IPS-20b (cell line): ENCODE measurements around the gene PRND.

Source experiments
- H3K27ac ChIP-seq: one replicate; pipeline ENCODE4 v1.5.1; 2013; ENCODE audit warnings: low read length
- H3K27me3 ChIP-seq: 2 replicates; pipeline ENCODE4 v1.6.1; 2013; ENCODE audit warnings: mild to moderate bottlenecking, low read length, inconsistent platforms; ENCODE audit not compliant: insufficient read depth
- H3K36me3 ChIP-seq: 2 replicates; pipeline ENCODE4 v1.6.1; 2013; ENCODE audit warnings: low read depth, mild to moderate bottlenecking, inconsistent platforms, low read length, moderate library complexity; ENCODE audit not compliant: insufficient read depth
- H3K4me1 ChIP-seq: 2 replicates; pipeline ENCODE4 v1.6.1; 2013; ENCODE audit warnings: mild to moderate bottlenecking, control low read depth, inconsistent platforms, low read length, moderate library complexity; ENCODE audit not compliant: insufficient read depth
- H3K4me3 ChIP-seq: 2 replicates; pipeline ENCODE4 v1.5.1; 2013; ENCODE audit warnings: mild to moderate bottlenecking, low read length, inconsistent platforms
- H3K9ac ChIP-seq: 2 replicates; pipeline ENCODE4 v1.6.1; 2013; ENCODE audit warnings: low read depth, mild to moderate bottlenecking, inconsistent platforms, low read length, moderate library complexity
- H3K9me3 ChIP-seq: 2 replicates; pipeline ENCODE4 v1.6.1; 2013; ENCODE audit warnings: mild to moderate bottlenecking, low read depth, low read length, inconsistent platforms; ENCODE audit not compliant: insufficient read depth

PRND gene, protein sequence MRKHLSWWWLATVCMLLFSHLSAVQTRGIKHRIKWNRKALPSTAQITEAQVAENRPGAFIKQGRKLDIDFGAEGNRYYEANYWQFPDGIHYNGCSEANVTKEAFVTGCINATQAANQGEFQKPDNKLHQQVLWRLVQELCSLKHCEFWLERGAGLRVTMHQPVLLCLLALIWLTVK

DNA sequence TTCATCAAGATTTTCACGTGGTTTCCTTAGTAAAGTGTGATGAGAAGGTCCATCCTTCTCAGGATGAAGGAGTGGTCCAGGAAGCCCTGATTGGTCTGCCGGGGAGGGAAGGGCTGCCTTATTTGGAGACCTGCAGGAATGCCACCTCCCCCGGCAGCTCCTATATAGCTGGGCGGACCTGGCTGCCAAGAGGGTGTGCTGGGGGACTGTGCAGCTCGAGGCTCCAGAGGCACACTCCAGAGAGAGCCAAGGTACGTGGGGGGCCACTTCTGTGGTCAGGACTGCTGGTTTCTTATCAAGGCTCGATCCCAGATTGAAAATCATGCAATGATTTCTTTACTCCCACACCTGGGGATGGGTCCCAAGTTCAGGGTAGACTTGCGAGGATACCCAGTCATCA is at the start of gene PRND:
Gene PRND (plus strand): TSS at position 191 of the 400 bp plus-strand sequence. CDS start 2,643 bp downstream, outside the sequence.
- no peaks in the 10 kb centered on the region for H3K9me3 ChIP-seq
- H3K36me3 ChIP-seq = no peaks in the 10 kb centered on the region
- no peak within 1 kb of the TSS for H3K27ac ChIP-seq
- peaks cover 14% of the 10 kb centered on the region; the same call in 1 of the 2 replicates for H3K4me1 ChIP-seq
- H3K27me3 ChIP-seq = no peaks in the 10 kb centered on the region
- H3K4me3 ChIP-seq = peak within 1 kb of the TSS; percentile 55
- H3K9ac ChIP-seq = no peak within 1 kb of the TSS; the same call in 1 of the 2 replicates

DNA sequence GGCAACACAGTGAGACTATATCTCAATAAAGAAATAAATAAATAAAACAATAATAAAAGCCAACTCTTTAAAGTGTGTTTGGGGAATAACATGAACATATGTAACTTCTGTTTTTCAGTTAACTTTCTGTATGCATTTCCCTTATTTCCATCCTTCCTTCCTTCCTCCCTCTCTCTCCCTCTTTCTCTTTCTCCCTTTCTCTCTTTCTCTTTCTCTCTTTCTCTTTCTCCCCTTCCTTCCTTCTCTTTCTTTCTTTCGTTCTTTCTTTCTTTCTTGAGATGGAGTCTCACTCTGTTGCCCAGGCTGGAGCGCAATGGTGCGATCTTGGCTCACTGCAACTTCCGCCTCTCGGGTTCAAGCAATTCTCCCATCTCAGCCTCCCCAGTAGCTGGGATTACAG is 48.8 kb upstream of the PRND start:
- Histone ChIP-seq H3K27ac (no peak overlapping the region), H3K9me3 (no peaks in the 10 kb centered on the region), H3K4me3 (no peak overlapping the region), H3K9ac (no peak overlapping the region), H3K27me3 (no peaks in the 10 kb centered on the region), H3K36me3 (no peaks in the 10 kb centered on the region), H3K4me1 (no peaks in the 10 kb centered on the region; the same call in 1 of the 2 replicates)

DNA sequence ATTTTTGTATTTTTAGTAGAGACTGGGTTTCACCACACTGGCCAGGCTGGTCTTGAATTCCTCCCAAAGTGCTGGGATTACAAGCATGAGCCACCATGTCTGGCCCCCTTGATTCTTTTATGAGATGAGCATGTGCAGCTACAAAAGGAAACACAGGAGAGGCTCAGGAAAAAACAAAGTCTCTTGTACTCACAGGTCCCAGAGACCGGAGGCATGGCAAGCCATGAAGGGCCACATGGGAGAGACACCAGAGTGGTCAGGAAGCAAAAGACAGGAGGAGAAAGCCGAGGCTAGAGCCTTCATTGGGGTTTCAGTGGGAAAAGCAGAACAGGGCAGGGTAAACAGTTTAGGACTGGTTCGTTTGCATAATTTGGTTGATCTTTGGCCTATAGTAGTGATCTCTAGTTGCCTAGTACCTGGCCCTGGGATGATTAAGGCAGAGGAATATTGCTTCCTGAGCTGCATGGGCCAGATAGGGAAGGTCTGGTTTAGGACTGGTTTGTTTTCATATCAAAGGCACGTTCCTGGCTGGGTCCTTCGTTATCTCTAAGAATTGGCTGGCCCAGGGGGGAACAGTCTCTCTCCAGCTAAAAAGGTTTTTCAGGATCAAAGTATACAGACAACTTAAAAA is 48.2 kb upstream of the PRND start:
- H3K27ac ChIP-seq = no peak overlapping the region
- H3K36me3 ChIP-seq = no peaks in the 10 kb centered on the region
- H3K27me3 ChIP-seq = no peaks in the 10 kb centered on the region
- H3K4me1 ChIP-seq = no peaks in the 10 kb centered on the region; the same call in 1 of the 2 replicates
- no peak overlapping the region for H3K9ac ChIP-seq
- no peak overlapping the region for H3K4me3 ChIP-seq
- no peaks in the 10 kb centered on the region for H3K9me3 ChIP-seq

DNA sequence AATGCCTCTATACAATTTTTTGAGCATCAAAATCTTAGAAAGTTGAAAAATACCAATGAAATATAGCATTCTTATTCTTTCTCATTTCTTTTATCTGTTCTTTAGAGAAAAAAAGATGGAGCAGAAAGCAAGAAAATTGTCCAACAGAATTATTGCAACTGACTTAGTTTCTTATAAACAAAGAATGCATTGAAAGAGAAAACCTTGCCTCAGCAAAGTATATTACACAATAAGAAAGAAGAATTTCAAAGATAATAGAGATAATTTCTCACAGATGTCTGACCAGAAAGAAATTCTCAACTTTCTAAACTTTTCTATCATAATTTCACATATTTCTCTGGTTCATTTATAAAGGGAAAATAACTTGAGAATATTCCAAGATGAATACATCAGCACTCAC is 47.0 kb upstream of the PRND start:
- H3K27me3 ChIP-seq = no peaks in the 10 kb centered on the region
- no peak overlapping the region for H3K27ac ChIP-seq
- H3K4me3 ChIP-seq = no peak overlapping the region
- no peaks in the 10 kb centered on the region; the same call in 1 of the 2 replicates for H3K4me1 ChIP-seq
- no peaks in the 10 kb centered on the region for H3K36me3 ChIP-seq
- no peaks in the 10 kb centered on the region for H3K9me3 ChIP-seq
- H3K9ac ChIP-seq = no peak overlapping the region

DNA sequence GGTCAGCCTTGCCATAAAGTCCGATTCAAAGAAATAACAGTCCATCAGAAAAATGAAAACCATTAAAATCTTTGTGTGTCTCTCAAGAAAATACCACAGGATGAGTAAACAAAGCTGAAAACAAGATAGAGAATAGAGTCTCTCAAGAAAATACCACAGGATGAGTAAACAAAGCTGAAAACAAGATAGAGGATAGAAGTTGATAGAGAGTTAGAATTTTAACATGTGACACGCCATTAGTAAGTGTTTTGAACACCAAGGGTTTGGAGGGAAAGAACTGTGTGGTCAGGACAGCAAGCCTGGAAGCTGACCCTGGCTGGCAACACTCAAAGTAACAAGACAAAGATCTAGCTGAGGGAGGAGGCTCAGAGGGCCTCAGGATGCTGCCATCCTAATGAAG is 43.9 kb upstream of the PRND start:
- Histone ChIP-seq H3K4me3 (no peak overlapping the region), H3K9ac (no peak overlapping the region), H3K27me3 (no peaks in the 10 kb centered on the region), H3K36me3 (no peaks in the 10 kb centered on the region), H3K27ac (no peak overlapping the region), H3K4me1 (peaks cover 8% of the 10 kb centered on the region; the same call in 1 of the 2 replicates), H3K9me3 (no peaks in the 10 kb centered on the region)

DNA sequence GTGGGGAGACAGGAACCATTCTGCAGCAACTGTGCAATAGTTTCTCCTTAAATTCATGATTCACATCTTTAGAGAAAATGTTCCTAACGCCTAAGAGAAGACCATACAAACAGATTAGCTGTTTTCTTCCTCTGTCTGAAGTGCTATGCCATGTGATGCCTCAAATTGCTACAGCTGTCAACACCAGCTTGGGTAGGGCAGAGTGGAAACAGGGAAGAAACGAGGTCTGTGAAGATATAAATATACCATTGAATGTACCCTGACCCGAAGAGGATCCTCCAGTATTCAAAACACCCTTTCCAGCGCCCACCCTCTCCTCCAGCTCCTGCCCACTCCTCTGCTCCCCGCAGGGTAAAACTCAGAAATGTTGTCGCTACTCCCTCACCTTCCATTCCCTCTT is 40.3 kb upstream of the PRND start:
- no peaks in the 10 kb centered on the region for H3K9me3 ChIP-seq
- no peak overlapping the region for H3K27ac ChIP-seq
- no peaks in the 10 kb centered on the region for H3K36me3 ChIP-seq
- H3K27me3 ChIP-seq = peaks cover 16% of the 10 kb centered on the region
- no peak overlapping the region for H3K4me3 ChIP-seq
- H3K9ac ChIP-seq = no peak overlapping the region
- H3K4me1 ChIP-seq = peaks cover 8% of the 10 kb centered on the region; the same call in 1 of the 2 replicates

DNA sequence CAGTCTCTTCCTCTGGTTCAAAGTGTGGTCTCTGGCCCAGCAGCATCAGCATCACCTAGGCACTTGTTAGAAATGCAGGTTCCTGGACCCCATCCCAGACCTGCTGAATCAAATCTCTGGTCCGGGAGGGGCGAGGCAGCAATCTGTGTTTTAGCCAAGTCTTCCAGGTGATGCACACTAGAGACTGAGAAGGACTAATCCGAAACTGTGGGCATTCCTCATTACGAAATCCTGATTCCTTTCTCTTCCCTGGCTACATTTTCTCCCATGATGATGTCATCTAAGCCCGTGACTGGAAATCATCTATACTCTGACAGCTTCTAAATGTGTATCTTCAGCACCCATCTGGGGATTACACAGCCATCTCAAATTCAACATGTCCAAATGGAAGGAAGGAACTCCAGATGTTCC is 39.7 kb upstream of the PRND start:
- Histone ChIP-seq H3K27ac (no peak overlapping the region), H3K9me3 (no peaks in the 10 kb centered on the region), H3K4me1 (peaks cover 8% of the 10 kb centered on the region; the same call in 1 of the 2 replicates), H3K27me3 (peaks cover 16% of the 10 kb centered on the region), H3K36me3 (no peaks in the 10 kb centered on the region), H3K4me3 (no peak overlapping the region), H3K9ac (no peak overlapping the region)

DNA sequence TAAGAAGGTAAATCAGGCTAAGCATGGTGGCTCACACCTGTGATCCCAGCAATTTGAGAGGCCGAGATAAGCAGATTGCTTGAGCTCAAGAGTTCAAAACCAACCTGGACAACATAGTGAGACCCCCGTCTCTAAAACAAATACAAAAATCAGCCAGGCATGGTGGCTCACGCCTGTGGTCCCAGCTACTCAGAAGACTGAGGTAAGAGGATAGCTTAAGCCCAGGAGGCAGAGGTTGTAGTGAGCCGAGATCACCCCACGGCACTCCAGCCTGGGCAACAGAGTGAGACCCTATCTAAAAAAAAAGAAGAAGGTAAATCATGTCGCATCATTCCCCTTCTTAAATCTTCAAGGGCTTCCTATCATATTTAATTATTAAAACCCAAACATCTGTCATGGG is 39.0 kb upstream of the PRND start:
- peaks cover 8% of the 10 kb centered on the region; the same call in 1 of the 2 replicates for H3K4me1 ChIP-seq
- H3K36me3 ChIP-seq = no peaks in the 10 kb centered on the region
- no peak overlapping the region for H3K27ac ChIP-seq
- no peaks in the 10 kb centered on the region for H3K9me3 ChIP-seq
- peaks cover 16% of the 10 kb centered on the region for H3K27me3 ChIP-seq
- no peak overlapping the region for H3K4me3 ChIP-seq
- no peak overlapping the region for H3K9ac ChIP-seq

DNA sequence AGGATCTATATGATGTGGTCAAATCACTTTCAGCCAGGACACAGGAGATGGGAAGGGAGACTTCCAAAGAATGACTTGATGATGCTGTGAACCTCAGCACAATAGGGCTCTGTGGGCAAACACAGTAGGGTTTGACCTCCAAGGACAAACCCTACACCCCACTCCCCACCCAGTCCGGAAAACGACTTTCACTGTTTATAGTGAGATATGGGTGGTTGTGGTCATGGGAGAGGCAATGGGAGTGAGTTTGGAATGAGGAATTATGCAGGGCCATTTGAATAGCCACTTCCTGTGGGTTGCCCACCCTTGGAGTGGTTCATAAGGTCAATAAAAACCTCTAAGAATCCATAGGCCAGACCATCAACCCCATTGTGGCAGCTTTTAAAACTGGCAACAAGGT is 38.4 kb upstream of the PRND start:
- no peaks in the 10 kb centered on the region for H3K9me3 ChIP-seq
- H3K27ac ChIP-seq = no peak overlapping the region
- peaks cover 16% of the 10 kb centered on the region for H3K27me3 ChIP-seq
- H3K9ac ChIP-seq = no peak overlapping the region
- no peaks in the 10 kb centered on the region for H3K36me3 ChIP-seq
- peaks cover 11% of the 10 kb centered on the region; the same call in 1 of the 2 replicates for H3K4me1 ChIP-seq
- H3K4me3 ChIP-seq = no peak overlapping the region

DNA sequence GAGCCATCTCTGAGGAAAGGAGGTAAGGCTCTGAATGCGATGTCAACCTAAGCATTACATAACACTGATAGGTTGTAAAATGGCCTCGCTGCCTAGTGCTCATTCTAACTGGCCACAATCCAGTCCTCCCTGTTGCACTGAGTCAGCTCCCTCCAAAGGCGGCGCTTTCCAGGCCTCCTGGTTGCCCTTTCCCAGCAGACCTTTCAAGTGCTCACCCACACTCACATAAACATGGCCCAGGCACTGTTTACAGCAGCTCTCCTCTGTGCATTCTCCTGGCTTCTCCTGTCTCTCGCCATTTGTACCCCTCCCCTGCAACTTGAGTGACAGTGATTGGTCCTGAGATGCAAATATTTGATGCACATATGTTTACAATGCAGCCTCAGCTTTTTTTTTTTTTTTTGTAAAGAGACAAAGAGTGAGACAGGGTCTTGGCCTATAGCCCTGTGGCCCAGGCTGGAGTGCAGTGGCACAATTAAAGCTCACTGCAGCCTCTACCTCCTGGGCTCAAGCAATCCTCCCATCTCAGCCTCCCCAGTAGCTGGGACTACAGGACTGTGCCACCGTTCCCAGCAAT is 36.8 kb upstream of the PRND start:
- Histone ChIP-seq H3K36me3 (no peaks in the 10 kb centered on the region), H3K4me1 (peaks cover 12% of the 10 kb centered on the region; the same call in 1 of the 2 replicates), H3K27me3 (peaks cover 16% of the 10 kb centered on the region), H3K27ac (no peak overlapping the region), H3K9me3 (no peaks in the 10 kb centered on the region), H3K4me3 (no peak overlapping the region), H3K9ac (no peak overlapping the region)

DNA sequence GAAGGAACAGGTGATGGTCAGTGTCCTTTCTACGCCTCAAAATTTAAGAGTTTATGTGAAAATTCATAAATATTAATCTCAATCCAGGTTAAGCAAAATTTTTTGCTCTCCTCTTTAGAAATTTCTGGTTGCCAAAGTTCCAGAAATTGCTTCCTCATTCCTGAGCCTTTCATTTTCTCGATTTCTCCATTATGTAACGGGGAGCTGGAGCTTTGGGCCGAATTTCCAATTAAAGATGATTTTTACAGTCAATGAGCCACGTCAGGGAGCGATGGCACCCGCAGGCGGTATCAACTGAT is 35.8 kb upstream of the PRND start:
- Histone ChIP-seq H3K4me1 (peaks cover 9% of the 10 kb centered on the region; the same call in 1 of the 2 replicates), H3K27ac (no peak overlapping the region), H3K9ac (peak overlapping the region; percentile 14; the same call in 1 of the 2 replicates), H3K4me3 (peak overlapping the region; percentile 58), H3K27me3 (peaks cover 16% of the 10 kb centered on the region), H3K9me3 (no peaks in the 10 kb centered on the region), H3K36me3 (no peaks in the 10 kb centered on the region)

DNA sequence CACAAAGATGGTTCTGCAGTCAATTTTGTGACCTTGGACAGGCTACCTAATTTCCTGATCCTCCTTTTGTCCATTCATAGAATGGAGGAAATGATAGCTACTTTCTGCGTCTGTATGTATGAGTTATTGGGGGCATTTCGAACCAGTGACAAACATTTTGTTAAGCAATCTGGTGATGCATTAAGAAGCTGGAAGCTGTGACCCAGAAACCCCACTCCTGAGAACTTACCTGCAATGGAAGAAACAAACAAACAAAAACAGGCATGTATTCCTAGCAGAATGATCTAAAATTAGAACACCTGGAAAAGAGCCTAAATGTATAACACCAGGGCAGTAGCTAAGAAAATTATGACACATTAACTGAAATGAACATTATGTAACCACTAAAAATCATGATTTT is 33.4 kb upstream of the PRND start:
- no peak overlapping the region for H3K9ac ChIP-seq
- no peaks in the 10 kb centered on the region for H3K36me3 ChIP-seq
- H3K27me3 ChIP-seq = peaks cover 16% of the 10 kb centered on the region
- H3K27ac ChIP-seq = no peak overlapping the region
- H3K4me3 ChIP-seq = no peak overlapping the region
- H3K4me1 ChIP-seq = peaks cover 4% of the 10 kb centered on the region; the same call in 1 of the 2 replicates
- H3K9me3 ChIP-seq = no peaks in the 10 kb centered on the region
